ENCODE data around the gene RARS1. TPM values are rescaled to one million over a fixed set of nuclear protein-coding genes. Genes with fewer than 3 reads are reported as not detected.

The RARS1 gene
- total RNA-seq, 3 donors from 2014 or later = 67.7 to 106 (median 96.4) TPM

- Histone ChIP-seq H3K4me1 (no peaks in the 10 kb centered on the region), H3K36me3 (no peaks in the 10 kb centered on the region), H3K27me3 (no peaks in the 10 kb centered on the region), H3K9me3 (no peaks in the 10 kb centered on the region), H3K27ac (no peak overlapping the region), H3K4me3 (no peak overlapping the region)
- DNase-seq (ENCODE audit: low spot score in 2 of 2) = no peak
- intact Hi-C loops (cut with DNase I; ENCODE audit: low total_unique reads) = no loop called here
- TF ChIP-seq CTCF (IDR thresholded peaks at IDR 0.05) (no peak), POLR2A (IDR thresholded peaks at IDR 0.05) (no peak), POLR2AphosphoS5 (IDR thresholded peaks at IDR 0.05) (no peak)
Observed at GRCh38 chr5:168446983-168447619, 39.2 kb upstream of the RARS1 start.

- Histone ChIP-seq H3K27ac (peak overlapping the region in 1 of 2 donors; percentile 8), H3K4me3 (no peak overlapping the region), H3K9me3 (no peaks in the 10 kb centered on the region), H3K36me3 (no peaks in the 10 kb centered on the region), H3K4me1 (no peaks in the 10 kb centered on the region), H3K27me3 (no peaks in the 10 kb centered on the region)
- no peak for TF ChIP-seq POLR2A (IDR thresholded peaks at IDR 0.05)
- TF ChIP-seq POLR2AphosphoS5 (IDR thresholded peaks at IDR 0.05) = no peak
- no peak for TF ChIP-seq CTCF (IDR thresholded peaks at IDR 0.05)
- DNase-seq (ENCODE audit: low spot score in 2 of 2) = no peak
- intact Hi-C loops (cut with DNase I; ENCODE audit: low total_unique reads) = no loop called here
Observed at GRCh38 chr5:168447808-168448207, 38.5 kb upstream of the RARS1 start.

GRCh38 chr5:168449166-168449565 lies 37.1 kb upstream of the RARS1 start:
- H3K27me3 ChIP-seq = no peaks in the 10 kb centered on the region
- no peak overlapping the region for H3K4me3 ChIP-seq
- peak in 1 of 2 donors; percentile 57 for DNase-seq (ENCODE audit: low spot score in 2 of 2)
- intact Hi-C loops (cut with DNase I; ENCODE audit: low total_unique reads) = no loop called here
- H3K4me1 ChIP-seq = no peaks in the 10 kb centered on the region
- H3K9me3 ChIP-seq = no peaks in the 10 kb centered on the region
- TF ChIP-seq POLR2A (IDR thresholded peaks at IDR 0.05) (no peak), POLR2AphosphoS5 (IDR thresholded peaks at IDR 0.05) (no peak), CTCF (IDR thresholded peaks at IDR 0.05) (no peak)
- peak overlapping the region; percentile 36 to 51 for H3K27ac ChIP-seq
- no peaks in the 10 kb centered on the region for H3K36me3 ChIP-seq

GRCh38 chr5:168451565-168451964 lies 34.7 kb upstream of the RARS1 start:
- TF ChIP-seq CTCF (IDR thresholded peaks at IDR 0.05) (no peak), POLR2AphosphoS5 (IDR thresholded peaks at IDR 0.05) (no peak), POLR2A (IDR thresholded peaks at IDR 0.05) (no peak)
- no peak for DNase-seq (ENCODE audit: low spot score in 2 of 2)
- intact Hi-C loops (cut with DNase I; ENCODE audit: low total_unique reads) = no loop called here

GRCh38 chr5:168455201-168455600 lies 31.1 kb upstream of the RARS1 start:
- DNase-seq (ENCODE audit: low spot score in 2 of 2) = no peak
- H3K27ac ChIP-seq = no peak overlapping the region
- no peaks in the 10 kb centered on the region for H3K27me3 ChIP-seq
- no peaks in the 10 kb centered on the region for H3K36me3 ChIP-seq
- TF ChIP-seq CTCF (IDR thresholded peaks at IDR 0.05) (no peak), POLR2AphosphoS5 (IDR thresholded peaks at IDR 0.05) (no peak), POLR2A (IDR thresholded peaks at IDR 0.05) (no peak)
- intact Hi-C loops (cut with DNase I; ENCODE audit: low total_unique reads) = no loop called here
- no peaks in the 10 kb centered on the region for H3K9me3 ChIP-seq
- no peaks in the 10 kb centered on the region for H3K4me1 ChIP-seq
- no peak overlapping the region for H3K4me3 ChIP-seq

More at GRCh38 chr5:168451565-168451964, 34.7 kb upstream of the RARS1 start:
- H3K9me3 ChIP-seq = no peaks in the 10 kb centered on the region
- H3K4me3 ChIP-seq = no peak overlapping the region
- H3K27ac ChIP-seq = no peak overlapping the region
- H3K27me3 ChIP-seq = no peaks in the 10 kb centered on the region
- H3K4me1 ChIP-seq = no peaks in the 10 kb centered on the region
- H3K36me3 ChIP-seq = no peaks in the 10 kb centered on the region
